Mesothelial cell of epicardium (in vitro differentiated cells): ENCODE data around the gene FHIT. TPM values are rescaled to one million over a fixed set of nuclear protein-coding genes. Genes with fewer than 3 reads are reported as not detected.
A peak's percentile ranks its signal among the peaks of the same experiment; 100 is the strongest.

Source experiments
- DNase-seq, 2 experiments: peaks; one replicate each; pipeline ENCODE4 v3.0.0; 2021; ENCODE audit warnings: low spot score in 2 of 2; ENCODE audit not compliant: unreplicated experiment in 2 of 2
- H3K27ac Mint-ChIP-seq: 2 replicates; pipeline ENCODE4 v1.8.0; 2021; ENCODE audit warnings: mixed read lengths
- H3K27me3 Mint-ChIP-seq: 2 replicates; pipeline ENCODE4 v1.8.0; 2021; ENCODE audit warnings: low read depth, mixed read lengths
- H3K36me3 Mint-ChIP-seq: 2 replicates; pipeline ENCODE4 v1.8.0; 2021; ENCODE audit warnings: mixed read lengths
- H3K4me1 Mint-ChIP-seq: 2 replicates; pipeline ENCODE4 v1.8.0; 2021; ENCODE audit warnings: mixed read lengths
- H3K4me3 Mint-ChIP-seq: 2 replicates; pipeline ENCODE4 v1.8.0; 2021; ENCODE audit warnings: mild to moderate bottlenecking, moderate library complexity, mixed read lengths
- H3K9me3 Mint-ChIP-seq: 2 replicates; pipeline ENCODE4 v1.8.0; 2021; ENCODE audit warnings: mixed read lengths
- CTCF ChIP-seq: fragments of 200-600 bp; sonication (generic); IDR thresholded peaks from one replicate; pipeline ENCODE4 v1.5.0; 2021; ENCODE audit warnings: antibody characterized with exemption; ENCODE audit not compliant: unreplicated experiment
- total RNA-seq: library from RNA; stranded (reverse); gene quantifications from 3 replicates; pipeline ENCODE4 v1.2.1, GENCODE V29; 2021

The FHIT gene
- total RNA-seq, 1 donor from 2014 or later = 10.7 TPM

- no peak for DNase-seq
- Mint-ChIP-seq H3K4me3 (no peak overlapping the region), H3K9me3 (peaks cover 13% of the 10 kb centered on the region), H3K27ac (no peak overlapping the region), H3K4me1 (peaks cover 8% of the 10 kb centered on the region), H3K27me3 (peaks cover 24% of the 10 kb centered on the region), H3K36me3 (no peaks in the 10 kb centered on the region)
- TF ChIP-seq CTCF = no peak
These were observed 1385.2 kb downstream of the FHIT start for GRCh38 chr3:59866076-59866475.

GRCh38 chr3:59865351-59865750 is 1385.9 kb downstream of the FHIT start:
- no peak for TF ChIP-seq CTCF
- DNase-seq = no peak
- H3K27ac Mint-ChIP-seq = no peak overlapping the region
- peaks cover 8% of the 10 kb centered on the region for H3K4me1 Mint-ChIP-seq
- no peaks in the 10 kb centered on the region for H3K36me3 Mint-ChIP-seq
- no peak overlapping the region for H3K4me3 Mint-ChIP-seq
- H3K27me3 Mint-ChIP-seq = peaks cover 30% of the 10 kb centered on the region
- peaks cover 13% of the 10 kb centered on the region for H3K9me3 Mint-ChIP-seq

- H3K36me3 Mint-ChIP-seq = no peaks in the 10 kb centered on the region
- TF ChIP-seq CTCF = no peak
- H3K4me3 Mint-ChIP-seq = no peak overlapping the region
- no peak overlapping the region for H3K27ac Mint-ChIP-seq
- H3K27me3 Mint-ChIP-seq = peaks cover 43% of the 10 kb centered on the region
- H3K9me3 Mint-ChIP-seq = peaks cover 8% of the 10 kb centered on the region
- peaks cover 9% of the 10 kb centered on the region for H3K4me1 Mint-ChIP-seq
- DNase-seq = no peak
These were observed 1388.6 kb downstream of the FHIT start for GRCh38 chr3:59862686-59863085.

GRCh38 chr3:59857589-59858346 is 1393.5 kb downstream of the FHIT start:
- Mint-ChIP-seq H3K9me3 (peaks cover 5% of the 10 kb centered on the region), H3K4me1 (peaks cover 16% of the 10 kb centered on the region), H3K4me3 (no peak overlapping the region), H3K36me3 (no peaks in the 10 kb centered on the region), H3K27ac (no peak overlapping the region), H3K27me3 (peaks cover 27% of the 10 kb centered on the region)
- DNase-seq = peak; percentile 60 to 82
- TF ChIP-seq CTCF = peak; percentile 75

- H3K4me1 Mint-ChIP-seq = peaks cover 16% of the 10 kb centered on the region
These were observed 1394.3 kb downstream of the FHIT start for GRCh38 chr3:59856934-59857460.

More at GRCh38 chr3:59856934-59857460, 1394.3 kb downstream of the FHIT start:
- H3K27ac Mint-ChIP-seq = no peak overlapping the region
- peaks cover 27% of the 10 kb centered on the region for H3K27me3 Mint-ChIP-seq
- H3K36me3 Mint-ChIP-seq = no peaks in the 10 kb centered on the region
- no peak overlapping the region for H3K4me3 Mint-ChIP-seq
- DNase-seq = no peak
- no peak for TF ChIP-seq CTCF
- H3K9me3 Mint-ChIP-seq = no peaks in the 10 kb centered on the region
